ENCODE measurements around the gene CEACAM3. TPM values are rescaled to one million over a fixed set of nuclear protein-coding genes. Genes with fewer than 3 reads are reported as not detected.

CEACAM3 gene
- total RNA-seq, 1 experiment from 2014 or later: not detected

- DNase-seq (ENCODE audit: low spot score): no peak
Observed at GRCh38 chr19:41844601-41845000, 48.2 kb downstream of the CEACAM3 start, which contains the start of gene LYPD4. TSS of gene LYPD4 (minus strand) at chr19:41844683. CDS start at chr19:41839285, 5,398 bp downstream.

- DNase-seq (ENCODE audit: low spot score): no peak
Observed at GRCh38 chr19:41845001-41845050, 48.4 kb downstream of the CEACAM3 start, which contains the start of gene DMRTC2. TSS of gene DMRTC2 (plus strand) at chr19:41845042. CDS start at chr19:41847429, 2,387 bp downstream.

GRCh38 chr19:41845051-41845590 is 48.7 kb downstream of the CEACAM3 start:
- no peak for DNase-seq (ENCODE audit: low spot score)

GRCh38 chr19:41847351-41848105 is 51.1 kb downstream of the CEACAM3 start:
- DNase-seq (ENCODE audit: low spot score): no peak

- DNase-seq (ENCODE audit: low spot score): no peak
Observed at GRCh38 chr19:41848666-41849065, 52.3 kb downstream of the CEACAM3 start.

GRCh38 chr19:41849067-41849466 is 52.7 kb downstream of the CEACAM3 start:
- no peak for DNase-seq (ENCODE audit: low spot score)

GRCh38 chr19:41850381-41850780 is 54.0 kb downstream of the CEACAM3 start:
- DNase-seq (ENCODE audit: low spot score): no peak

- DNase-seq (ENCODE audit: low spot score): no peak
Observed at GRCh38 chr19:41851456-41851855, 55.1 kb downstream of the CEACAM3 start.

GRCh38 chr19:41853344-41853743 is 57.0 kb downstream of the CEACAM3 start:
- no peak for DNase-seq (ENCODE audit: low spot score)

GRCh38 chr19:41853768-41854167 is 57.4 kb downstream of the CEACAM3 start:
- DNase-seq (ENCODE audit: low spot score): no peak

- DNase-seq (ENCODE audit: low spot score): no peak
Observed at GRCh38 chr19:41859213-41859617, 62.8 kb downstream of the CEACAM3 start.

- DNase-seq (ENCODE audit: low spot score): peak; percentile 98
Observed at GRCh38 chr19:41859618-41860418, 63.4 kb downstream of the CEACAM3 start, which contains the start of gene RPS19. TSS of gene RPS19 (plus strand) at chr19:41860255. CDS start at chr19:41860775, 520 bp downstream.

- DNase-seq (ENCODE audit: low spot score): no peak
Observed at GRCh38 chr19:41860419-41861115, 64.2 kb downstream of the CEACAM3 start.

Other genes starting within 250 kb of the CEACAM3 start
- 0.14 TPM in 1 of 2 replicates, not detected in the other for gene CEACAM21, start 220.4 kb upstream of the CEACAM3 start, total RNA-seq (2014; rRNA removed; shearing (Covaris generic))
- gene CEACAM4, start 169.5 kb upstream of the CEACAM3 start, total RNA-seq (2014; rRNA removed; shearing (Covaris generic)): not detected in 2 replicates
- not detected in 2 replicates for gene CEACAM7, start 108.3 kb upstream of the CEACAM3 start, total RNA-seq (2014; rRNA removed; shearing (Covaris generic))
- not detected in 2 replicates for gene CEACAM5, start 88.0 kb upstream of the CEACAM3 start, total RNA-seq (2014; rRNA removed; shearing (Covaris generic))
- gene CEACAM6, start 41.1 kb upstream of the CEACAM3 start, total RNA-seq (2014; rRNA removed; shearing (Covaris generic)): not detected in 2 replicates
- gene LYPD4, start 48.1 kb downstream of the CEACAM3 start, total RNA-seq (2014; rRNA removed; shearing (Covaris generic)): 0.41 TPM in 1 of 2 replicates, not detected in the other
- not detected in 2 replicates for gene DMRTC2, start 48.5 kb downstream of the CEACAM3 start, total RNA-seq (2014; rRNA removed; shearing (Covaris generic))
- 1,641 and 1,922 TPM in 2 replicates for gene RPS19, start 63.7 kb downstream of the CEACAM3 start, total RNA-seq (2014; rRNA removed; shearing (Covaris generic))
- gene CD79A, start 80.7 kb downstream of the CEACAM3 start, total RNA-seq (2014; rRNA removed; shearing (Covaris generic)): not detected in 2 replicates
- gene ARHGEF1, start 86.6 kb downstream of the CEACAM3 start, total RNA-seq (2014; rRNA removed; shearing (Covaris generic)): 14.5 and 15.9 TPM in 2 replicates
- not detected in 2 replicates for gene ERFL, start 131.9 kb downstream of the CEACAM3 start, total RNA-seq (2014; rRNA removed; shearing (Covaris generic))
- gene RABAC1, start 162.7 kb downstream of the CEACAM3 start, total RNA-seq (2014; rRNA removed; shearing (Covaris generic)): 149 and 167 TPM in 2 replicates
- gene ATP1A3, start 197.6 kb downstream of the CEACAM3 start, total RNA-seq (2014; rRNA removed; shearing (Covaris generic)): 2.1 and 2.8 TPM in 2 replicates

All from H4 (cell line).